GM23338 (cell line): ENCODE results near the gene HSPA12B. TPM values are rescaled to one million over a fixed set of nuclear protein-coding genes. Genes with fewer than 3 reads are reported as not detected.
"Not testable (repeated sequence)": the region's sequence is repeated elsewhere in the genome, so short reads cannot be mapped to it uniquely, and the experiment has no call there.

ENCODE experiments used
- ATAC-seq: fragments of 200-7000 bp; cut with Tn5 transposase; 3 replicates; pipeline ENCODE4 v1.9.1; 2020
- DNase-seq: peaks from one replicate; pipeline ENCODE4 v3.0.0-alpha.2; 2015; ENCODE audit warnings: low spot score
- H2AFZ ChIP-seq: fragments of 200-600 bp; sonication (generic); 2 replicates; pipeline ENCODE4 v1.8.0; 2016; ENCODE audit warnings: antibody characterized with exemption, mild to moderate bottlenecking, moderate library complexity
- H3F3A ChIP-seq: fragments of 200-600 bp; sonication (generic); replicated peaks from 2 replicates; pipeline ENCODE4 v1.8.0; 2017; ENCODE audit warnings: antibody characterized with exemption, mixed run types, low read depth
- H3K27ac ChIP-seq: fragments of 200-600 bp; sonication (generic); 2 replicates; pipeline ENCODE4 v1.6.1; 2016; ENCODE audit warnings: low read depth
- H3K27me3 ChIP-seq: fragments of 200-600 bp; sonication (generic); 2 replicates; pipeline ENCODE4 v1.8.0; 2016; ENCODE audit warnings: mild to moderate bottlenecking, mixed run types, moderate library complexity; ENCODE audit not compliant: insufficient read depth
- H3K36me3 ChIP-seq: fragments of 200-600 bp; sonication (generic); 2 replicates; pipeline ENCODE4 v1.8.0; 2016; ENCODE audit warnings: mild to moderate bottlenecking; ENCODE audit not compliant: insufficient read depth
- H3K4me1 ChIP-seq: fragments of 200-600 bp; sonication (generic); 2 replicates; pipeline ENCODE4 v1.8.0; 2016; ENCODE audit warnings: mild to moderate bottlenecking, moderate library complexity; ENCODE audit not compliant: insufficient read depth
- H3K4me2 ChIP-seq: fragments of 200-600 bp; sonication (generic); 2 replicates; pipeline ENCODE4 v1.7.1; 2017; ENCODE audit warnings: mixed run types
- H3K4me3 ChIP-seq: fragments of 200-600 bp; sonication (generic); 2 replicates; pipeline ENCODE4 v1.6.1; 2016; ENCODE audit warnings: mixed run types
- H3K79me2 ChIP-seq: fragments of 200-600 bp; sonication (generic); replicated peaks from 2 replicates; pipeline ENCODE4 v1.8.0; 2017; ENCODE audit warnings: mild to moderate bottlenecking; ENCODE audit not compliant: insufficient read depth
- H3K9me2 ChIP-seq: fragments of 200-600 bp; sonication (generic); 2 replicates; pipeline ENCODE4 v1.8.0; 2017; ENCODE audit not compliant: insufficient read depth
- H4K20me1 ChIP-seq: fragments of 200-600 bp; sonication (generic); replicated peaks from 2 replicates; pipeline ENCODE4 v1.8.0; 2017; ENCODE audit warnings: mild to moderate bottlenecking; ENCODE audit not compliant: insufficient read depth
- H3K27ac Mint-ChIP-seq: 2 replicates; pipeline ENCODE4 v1.8.0; 2020; ENCODE audit warnings: inconsistent platforms, mild to moderate bottlenecking, moderate library complexity, mixed read lengths
- H3K27me3 Mint-ChIP-seq: 3 replicates; pipeline ENCODE4 v1.8.0; 2022; ENCODE audit warnings: low read depth, mild to moderate bottlenecking, moderate library complexity, mixed read lengths, inconsistent platforms; ENCODE audit not compliant: insufficient read depth, poor library complexity
- H3K36me3 Mint-ChIP-seq: 3 replicates; pipeline ENCODE4 v1.8.0; 2021; ENCODE audit warnings: low read depth, mild to moderate bottlenecking, inconsistent platforms, moderate library complexity, mixed read lengths
- H3K4me1 Mint-ChIP-seq: 3 replicates; pipeline ENCODE4 v1.8.0; 2020; ENCODE audit warnings: mild to moderate bottlenecking, inconsistent platforms, mixed read lengths
- H3K4me3 Mint-ChIP-seq: 3 replicates; pipeline ENCODE4 v1.8.0; 2021; ENCODE audit warnings: moderate library complexity, mild to moderate bottlenecking, inconsistent platforms, mixed read lengths
- H3K9me3 Mint-ChIP-seq: 3 replicates; pipeline ENCODE4 v1.8.0; 2020; ENCODE audit warnings: moderate library complexity, mild to moderate bottlenecking, inconsistent platforms, mixed read lengths
- CREB1 ChIP-seq: fragments of 250-450 bp; sonication (Bioruptor Pico); IDR thresholded peaks from 2 replicates; pipeline ENCODE4 v1.5.0; 2020; ENCODE audit warnings: low read depth, mild to moderate bottlenecking, moderate library complexity
- ETS1 ChIP-seq: IDR thresholded peaks from 2 replicates; pipeline ENCODE4 v1.6.1; 2016; ENCODE audit warnings: antibody characterized with exemption
- EZH2 ChIP-seq: fragments of 200-600 bp; sonication (generic); IDR thresholded peaks from one replicate; pipeline ENCODE4 v1.8.0; 2017; ENCODE audit warnings: antibody characterized with exemption, mild to moderate bottlenecking, low read depth; ENCODE audit not compliant: unreplicated experiment
- JUNB ChIP-seq: IDR thresholded peaks from one replicate; pipeline ENCODE4 v1.6.1; 2016; ENCODE audit warnings: antibody characterized with exemption; ENCODE audit not compliant: unreplicated experiment
- NANOG ChIP-seq: IDR thresholded peaks from 2 replicates; pipeline ENCODE4 v1.6.1; 2016; ENCODE audit warnings: antibody characterized with exemption, borderline replicate concordance
- POLR2AphosphoS5 ChIP-seq: IDR thresholded peaks from 2 replicates; pipeline ENCODE4 v1.6.1; 2016; ENCODE audit warnings: antibody characterized with exemption, low read depth
- REST ChIP-seq: IDR thresholded peaks from one replicate; pipeline ENCODE4 v1.6.1; 2018; ENCODE audit warnings: antibody characterized with exemption; ENCODE audit not compliant: unreplicated experiment
- STAT1 ChIP-seq: IDR thresholded peaks from one replicate; pipeline ENCODE4 v1.6.1; 2016; ENCODE audit warnings: antibody characterized with exemption; ENCODE audit not compliant: unreplicated experiment
- polyA plus RNA-seq: library from polyadenylated mRNA; unstranded; fragments of >200 nt; fragmentation: Nextera tagmentation; extraction: Ambion mirVana; gene quantifications from 2 replicates; pipeline ENCODE4 v1.2.1, GENCODE V29; 2016
- total RNA-seq: library from RNA; depleted of rRNA; stranded (reverse); fragments of >200 nt; shearing (Covaris generic); gene quantifications from 2 replicates; pipeline ENCODE4 v1.2.3, GENCODE V29; 2014

The HSPA12B gene
- total and polyA plus RNA-seq, 2 experiments from 2014 or later, result 2.8 to 6.5 TPM

GRCh38 chr20:3787324-3788014 lies 55.0 kb downstream of the HSPA12B start:
- H3K36me3 ChIP-seq, result no peaks in the 10 kb centered on the region
- H3F3A ChIP-seq, result 0 out of 2 replicates have a peak, but pooled peaks cover 2% of the 10 kb centered on the region
- no peak overlapping the region for H3K27ac ChIP-seq
- DNase-seq (no peak), ATAC-seq (no peak)
- H3K27me3 Mint-ChIP-seq, result peaks cover 12% of the 10 kb centered on the region
- peaks cover 7% of the 10 kb centered on the region; the same call in 1 of the 2 replicates for H3K4me1 ChIP-seq
- H3K4me3 ChIP-seq, result peak overlapping the region; percentile 37
- peak overlapping the region; percentile 75 for H3K4me2 ChIP-seq
- peak; percentile 38 for TF ChIP-seq REST
- no peak for TF ChIP-seq POLR2AphosphoS5
- H2AFZ ChIP-seq, result peak overlapping the region; percentile 77
- H3K27me3 ChIP-seq, result peaks cover 30% of the 10 kb centered on the region
- no peaks in the 10 kb centered on the region; the same call in 1 of the 2 replicates for H3K79me2 ChIP-seq
- H4K20me1 ChIP-seq, result peaks cover 20% of the 10 kb centered on the region
- H3K36me3 Mint-ChIP-seq, result peaks cover 6% of the 10 kb centered on the region
- no peaks in the 10 kb centered on the region for H3K9me3 Mint-ChIP-seq
- H3K9me2 ChIP-seq, result no peaks in the 10 kb centered on the region
- H3K4me3 Mint-ChIP-seq, result peak overlapping the region; percentile 61
- H3K4me1 Mint-ChIP-seq, result peaks cover 19% of the 10 kb centered on the region
- no peak overlapping the region for H3K27ac Mint-ChIP-seq

- Mint-ChIP-seq H3K27ac (no peak overlapping the region), H3K4me3 (no peak overlapping the region), H3K36me3 (peaks cover 6% of the 10 kb centered on the region), H3K4me1 (peaks cover 8% of the 10 kb centered on the region), H3K27me3 (peaks cover 12% of the 10 kb centered on the region), H3K9me3 (no peaks in the 10 kb centered on the region)
- Histone ChIP-seq H2AFZ (peak overlapping the region; percentile 23; the same call in 1 of the 2 replicates), H3K79me2 (no peaks in the 10 kb centered on the region; the same call in 1 of the 2 replicates), H3K4me1 (no peaks in the 10 kb centered on the region; the same call in 1 of the 2 replicates), H3K27ac (no peak overlapping the region), H3K9me2 (no peaks in the 10 kb centered on the region), H3F3A (0 out of 2 replicates have a peak, but pooled peaks cover 2% of the 10 kb centered on the region), H4K20me1 (peaks cover 12% of the 10 kb centered on the region), H3K4me3 (no peak overlapping the region), H3K36me3 (no peaks in the 10 kb centered on the region), H3K27me3 (peaks cover 30% of the 10 kb centered on the region), H3K4me2 (no peak overlapping the region)
- no peak for ATAC-seq
- TF ChIP-seq JUNB, result no peak
- TF ChIP-seq STAT1, result no peak
- no peak for TF ChIP-seq EZH2
- no peak for TF ChIP-seq NANOG
- TF ChIP-seq CREB1 (CRISPR knock-in tag), result no peak
- TF ChIP-seq POLR2AphosphoS5, result no peak
- no peak for TF ChIP-seq ETS1
- DNase-seq, result no peak
Measured at GRCh38 chr20:3788685-3789155, 56.2 kb downstream of the HSPA12B start.

GRCh38 chr20:3789201-3789600 lies 56.7 kb downstream of the HSPA12B start:
- H3K4me1 ChIP-seq, H3K4me3 Mint-ChIP-seq: not testable (repeated sequence)
- H2AFZ ChIP-seq, result peak overlapping the region; percentile 23; the same call in 1 of the 2 replicates

GRCh38 chr20:3794168-3794567 lies 61.7 kb downstream of the HSPA12B start:
- peaks cover 25% of the 10 kb centered on the region for H3K4me1 Mint-ChIP-seq
- H4K20me1 ChIP-seq, H2AFZ ChIP-seq, H3K36me3 Mint-ChIP-seq, H3K4me2 ChIP-seq, H3K27ac Mint-ChIP-seq, H3K9me3 Mint-ChIP-seq, H3K4me3 ChIP-seq, H3K27me3 ChIP-seq, ATAC-seq, H3K27ac ChIP-seq, H3K79me2 ChIP-seq, H3K36me3 ChIP-seq, H3K9me2 ChIP-seq, H3K4me3 Mint-ChIP-seq, DNase-seq: not testable (repeated sequence)
- Histone ChIP-seq H3K4me1 (peaks cover 25% of the 10 kb centered on the region), H3F3A (peaks cover 12% of the 10 kb centered on the region; the same call in 1 of the 2 replicates)
- H3K27me3 Mint-ChIP-seq, result peaks cover 21% of the 10 kb centered on the region

More at GRCh38 chr20:3789201-3789600, 56.7 kb downstream of the HSPA12B start:
- H3K36me3 ChIP-seq, H3K4me1 Mint-ChIP-seq, ATAC-seq, H3K9me3 Mint-ChIP-seq, H3K27ac Mint-ChIP-seq, H3K79me2 ChIP-seq, DNase-seq, H3K9me2 ChIP-seq, H3F3A ChIP-seq, H3K4me2 ChIP-seq, H3K27ac ChIP-seq, H3K4me3 ChIP-seq, H3K36me3 Mint-ChIP-seq: not testable (repeated sequence)
- peaks cover 30% of the 10 kb centered on the region for H3K27me3 ChIP-seq
- peaks cover 12% of the 10 kb centered on the region for H3K27me3 Mint-ChIP-seq
- peaks cover 11% of the 10 kb centered on the region for H4K20me1 ChIP-seq
